IMR-90 (cell line): ENCODE data around the gene TRAPPC3. TPM values are rescaled to one million over a fixed set of nuclear protein-coding genes. Genes with fewer than 3 reads are reported as not detected.
"Not testable (repeated sequence)": the region's sequence is repeated elsewhere in the genome, so short reads cannot be mapped to it uniquely, and the experiment has no call there.

ENCODE experiments used
- ATAC-seq: fragments of 200-7000 bp; cut with Tn5 transposase; 2 replicates; pipeline ENCODE4 v1.9.1; 2020; ENCODE audit warnings: low read depth, mild to moderate bottlenecking, moderate library complexity
- BruUV-seq: library from RNA; stranded (reverse); fragments of 400-500 nt; replicated peaks from 2 replicates; lab custom pipeline; 2021; lab: Mats Ljungman, UMichigan
- CTCF ChIA-PET: fragments of 300-600 bp; formaldehyde crosslinking; extraction: SDS; loops from one replicate; lab custom pipeline; 2021; ENCODE audit warnings: antibody characterized with exemption; lab: Yijun Ruan, JAX
- POLR2A ChIA-PET: fragments of 300-600 bp; sonication (Branson Sonifier 250); formaldehyde crosslinking; loops from one replicate; lab custom pipeline; 2022; ENCODE audit warnings: antibody characterized with exemption; ENCODE audit not compliant: unreplicated experiment; lab: Charles Lee
- DNase-seq: peaks from one replicate; pipeline ENCODE4 v3.0.0; 2013
- H2AFZ ChIP-seq: replicated peaks from 2 replicates; pipeline ENCODE3; 2013; ENCODE audit warnings: low read length, mild to moderate bottlenecking; ENCODE audit not compliant: poor library complexity
- H2AK5ac ChIP-seq: 2 replicates; pipeline ENCODE4 v1.6.1; 2013; ENCODE audit warnings: low read depth, low read length, inconsistent platforms
- H2AK9ac ChIP-seq: replicated peaks from 2 replicates; pipeline ENCODE3; 2013; ENCODE audit warnings: mild to moderate bottlenecking, low read depth, low read length, moderate library complexity; ENCODE audit not compliant: poor library complexity
- H2BK120ac ChIP-seq: 2 replicates; pipeline ENCODE4 v1.6.1; 2013; ENCODE audit warnings: low read depth, low read length, inconsistent platforms
- H2BK15ac ChIP-seq: 3 replicates; pipeline ENCODE4 v1.6.1; 2013; ENCODE audit warnings: low read depth, low read length, inconsistent platforms
- H2BK20ac ChIP-seq: 2 replicates; pipeline ENCODE4 v1.6.1; 2013; ENCODE audit warnings: low read depth, mild to moderate bottlenecking, inconsistent platforms, low read length, moderate library complexity
- H2BK5ac ChIP-seq: 2 replicates; pipeline ENCODE4 v1.6.1; 2013; ENCODE audit warnings: mild to moderate bottlenecking, low read depth, low read length, inconsistent platforms; ENCODE audit not compliant: poor library complexity, severe bottlenecking
- H3K14ac ChIP-seq: replicated peaks from 2 replicates; pipeline ENCODE4 v1.6.1; 2013; ENCODE audit warnings: low read depth, low read length, inconsistent platforms
- H3K18ac ChIP-seq: 2 replicates; pipeline ENCODE4 v1.6.1; 2013; ENCODE audit warnings: low read depth, low read length, control low read depth
- H3K23ac ChIP-seq: 2 replicates; pipeline ENCODE4 v1.6.1; 2013; ENCODE audit warnings: low read depth, low read length, inconsistent platforms
- H3K27ac ChIP-seq: 2 replicates; pipeline ENCODE4 v1.5.1; 2013; ENCODE audit warnings: mild to moderate bottlenecking, control low read depth, low read length; ENCODE audit not compliant: insufficient read depth
- H3K27me3 ChIP-seq: 2 replicates; pipeline ENCODE4 v1.6.1; 2013; ENCODE audit warnings: low read length; ENCODE audit not compliant: control insufficient read depth, insufficient read depth
- H3K36me3 ChIP-seq: 2 replicates; pipeline ENCODE4 v1.6.1; 2013; ENCODE audit warnings: low read length, mixed read lengths; ENCODE audit not compliant: control insufficient read depth, insufficient read depth
- H3K4ac ChIP-seq: 2 replicates; pipeline ENCODE4 v1.6.1; 2013; ENCODE audit warnings: low read depth, low read length, inconsistent platforms
- H3K4me1 ChIP-seq: 2 replicates; pipeline ENCODE4 v1.6.1; 2013; ENCODE audit warnings: low read length, mixed read lengths; ENCODE audit not compliant: control insufficient read depth, insufficient read depth
- H3K4me2 ChIP-seq: 2 replicates; pipeline ENCODE4 v1.6.1; 2013; ENCODE audit warnings: low read depth, mild to moderate bottlenecking, control low read depth, low read length, moderate library complexity
- H3K4me3 ChIP-seq: 2 replicates; pipeline ENCODE4 v1.5.1; 2013; ENCODE audit warnings: low read depth, mild to moderate bottlenecking, control low read depth, low read length, moderate library complexity; ENCODE audit not compliant: insufficient read depth
- H3K56ac ChIP-seq: 2 replicates; pipeline ENCODE4 v1.6.1; 2013; ENCODE audit warnings: low read length, inconsistent platforms; ENCODE audit not compliant: insufficient read depth; ENCODE audit errors: extremely low read depth
- H3K79me1 ChIP-seq, 2 experiments: 2 replicates each; pipeline ENCODE4 v1.6.1; 2013; ENCODE audit warnings: low read length in 2 of 2, inconsistent platforms in 1 of 2, low read depth in 1 of 2
- H3K9ac ChIP-seq: 2 replicates; pipeline ENCODE4 v1.6.1; 2013; ENCODE audit warnings: low read depth, low read length, control low read depth
- H3K9me1 ChIP-seq: 2 replicates; pipeline ENCODE4 v1.6.1; 2013; ENCODE audit warnings: low read length, inconsistent platforms; ENCODE audit not compliant: insufficient read depth
- H3K9me3 ChIP-seq: 2 replicates; pipeline ENCODE4 v1.6.1; 2013; ENCODE audit warnings: low read length; ENCODE audit not compliant: control insufficient read depth, insufficient read depth
- H4K20me1 ChIP-seq: 2 replicates; pipeline ENCODE4 v1.6.1; 2013; ENCODE audit warnings: low read length, inconsistent platforms; ENCODE audit not compliant: insufficient read depth
- H4K5ac ChIP-seq: 2 replicates; pipeline ENCODE4 v1.6.1; 2013; ENCODE audit warnings: mild to moderate bottlenecking, low read depth, low read length, control low read depth
- H4K8ac ChIP-seq, 2 experiments: 2 replicates each; pipeline ENCODE4 v1.6.1; 2013; ENCODE audit warnings: low read depth in 2 of 2, low read length in 2 of 2, control low read depth in 1 of 2, inconsistent platforms in 1 of 2
- H4K91ac ChIP-seq: 2 replicates; pipeline ENCODE4 v1.6.1; 2013; ENCODE audit warnings: low read depth, low read length, inconsistent platforms; ENCODE audit not compliant: insufficient read depth
- WGBS, 2 experiments: methylation state at CpG; one replicate each; pipeline versions ENCODE4 v1.1.5 to v1.1.7; 2013; ENCODE audit warnings: missing lambda C conversion rate in 2 of 2; ENCODE audit not compliant: insufficient read length in 1 of 2; ENCODE audit errors: extremely low coverage in 2 of 2; 5-methylcytosine and 5-hydroxymethylcytosine counted together
- dilution Hi-C: fragments of 300-500 bp; cut with HindIII; formaldehyde crosslinking; loops from one replicate; pipeline ENCODE4 v1.14.3; 2018; ENCODE audit warnings: low sequenced_read_pairs; ENCODE audit not compliant: unreplicated experiment
- in situ Hi-C: fragments of 300-500 bp; cut with MboI; formaldehyde crosslinking; loops from 3 replicates; pipeline ENCODE4 v1.14.3; 2019; ENCODE audit warnings: low sequenced_read_pairs, inconsistent platforms, mixed read lengths
- intact Hi-C: fragments of 100-400 bp; cut with micrococcal nuclease; formaldehyde crosslinking; loops from 2 replicates; pipeline ENCODE4 v1.10.0; 2022
- polyA plus RNA-seq, 3 experiments: library from polyadenylated mRNA; depleted of rRNA; stranded (reverse); fragments of >200 nt; gene quantifications; 2 replicates each; pipeline ENCODE4 v1.2.3, GENCODE V29; 2012; ENCODE audit warnings: low replicate concordance in 1 of 3
- total RNA-seq: library from RNA; depleted of rRNA; stranded (reverse); fragments of >200 nt; gene quantifications from 2 replicates; pipeline ENCODE4 v1.2.3, GENCODE V29; 2012

TRAPPC3 gene
- total and polyA plus RNA-seq, 2 of the 4 experiments (the other 2 are of a cell fraction), result 76.0 to 77.8 TPM

GRCh38 chr1:36158827-36159252 lies 9.6 kb upstream of the TRAPPC3 start:
- Histone ChIP-seq H3K36me3 (peaks cover 15% of the 10 kb centered on the region), H3K9me1 (peaks cover 27% of the 10 kb centered on the region), H3K79me1 (peaks cover 6 to 53% of the 10 kb centered on the region in 2 experiments; a peak in 3 of 4 replicates), H3K4me1 (peaks cover 27% of the 10 kb centered on the region), H3K4me2 (peak overlapping the region; percentile 64), H4K20me1 (peaks cover 73% of the 10 kb centered on the region)
- H3K56ac ChIP-seq, H2BK20ac ChIP-seq, dilution Hi-C loops, H2BK5ac ChIP-seq, H3K9ac ChIP-seq, H4K8ac ChIP-seq, H3K23ac ChIP-seq, H3K4ac ChIP-seq, ATAC-seq, in situ Hi-C loops, H4K5ac ChIP-seq, H3K9me3 ChIP-seq, H3K27me3 ChIP-seq, H3K27ac ChIP-seq, H2AK5ac ChIP-seq, H2BK120ac ChIP-seq, DNase-seq, H3K18ac ChIP-seq, H2AFZ ChIP-seq, H3K4me3 ChIP-seq, H3K14ac ChIP-seq, BruUV-seq, H2AK9ac ChIP-seq, POLR2A ChIA-PET, H2BK15ac ChIP-seq, H4K91ac ChIP-seq: not testable (repeated sequence)
- WGBS, 2 experiments, result 94% methylated on average over 3 of the region's 10 CpGs; no CpG with 5 or more reads in 1 of the 2 experiments
- intact Hi-C loops, result loop anchor here (5.0 kb wide), 1 partner anchor 43 kb away; no protein-coding TSS in a partner anchor
- CTCF ChIA-PET, result interaction anchor here (0.8 kb wide), 1 partner anchor 9 kb away, joined by 3 read pairs; the partner anchor contains the start of gene TRAPPC3
